ENCODE data around the gene GPR89B.
"Not testable (repeated sequence)": the region's sequence is repeated elsewhere in the genome, so short reads cannot be mapped to it uniquely, and the experiment has no call there.

The GPR89B gene

DNA sequence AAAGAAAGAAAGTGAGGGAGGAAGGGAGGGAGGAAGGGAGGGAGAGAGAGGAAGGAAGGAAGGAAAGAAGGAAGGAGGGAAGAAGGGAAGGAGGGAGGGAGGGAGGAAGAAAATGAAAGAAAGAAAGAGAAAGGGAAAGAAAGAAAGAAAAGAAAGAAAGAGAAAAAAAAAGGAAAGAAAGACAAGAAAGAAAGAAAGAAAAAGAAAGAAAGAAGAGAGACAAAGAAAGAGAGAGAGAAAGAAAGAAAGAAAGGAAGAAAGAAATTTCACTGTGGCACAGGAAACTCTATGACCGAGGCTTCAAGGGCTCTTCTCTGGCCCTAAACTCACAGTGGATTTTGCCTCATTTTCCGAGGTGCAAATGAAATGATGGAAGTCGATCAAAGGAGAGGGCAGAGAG is 104.0 kb downstream of the GPR89B start:
- not testable (repeated sequence) for H3K9me2 ChIP-seq (replicated peaks; ENCODE audit: low read depth, low read length); H3K9me3 ChIP-seq (ENCODE audit: insufficient read depth, low read depth, low read length); H3K36me3 ChIP-seq (ENCODE audit: insufficient read depth, low read length); H3K4me1 ChIP-seq (ENCODE audit: insufficient read depth, low read length, poor library complexity, severe bottlenecking); H3K4me3 ChIP-seq (ENCODE audit: low read length, poor library complexity, severe bottlenecking); H2AFZ ChIP-seq (ENCODE audit: low read length); H3K9ac ChIP-seq (ENCODE audit: low read depth, low read length, poor library complexity, severe bottlenecking); H3K79me2 ChIP-seq (ENCODE audit: insufficient read depth, low read length); H3F3A ChIP-seq (ENCODE audit: low read depth); H4K20me1 ChIP-seq (ENCODE audit: insufficient read depth, low read length, poor library complexity, severe bottlenecking); H3K4me2 ChIP-seq (ENCODE audit: low read depth, low read length, poor library complexity, severe bottlenecking); H3K27me3 ChIP-seq (ENCODE audit: insufficient read depth, low read length, poor library complexity, severe bottlenecking)

DNA sequence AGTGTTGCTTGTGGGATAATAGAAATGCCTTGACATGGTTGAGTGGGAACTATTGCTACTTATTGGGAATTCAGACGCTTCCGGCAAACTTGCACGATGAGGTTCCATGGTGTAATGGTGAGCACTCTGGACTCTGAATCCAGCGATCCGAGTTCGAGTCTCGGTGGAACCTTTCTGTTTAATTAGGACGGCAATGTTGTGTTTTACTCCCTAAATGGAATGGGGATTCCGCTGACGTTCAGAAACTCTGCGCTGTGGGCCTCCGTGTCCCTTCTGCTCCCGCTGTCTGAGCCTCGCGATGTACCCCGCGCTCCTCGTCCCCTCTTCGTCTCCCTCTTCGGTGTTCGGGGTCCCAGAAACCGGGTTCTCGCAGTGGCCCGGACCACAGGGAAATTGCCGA is 104.5 kb downstream of the GPR89B start:
- not testable (repeated sequence) for H3K4me2 ChIP-seq (ENCODE audit: low read depth, low read length, poor library complexity, severe bottlenecking); H3K27me3 ChIP-seq (ENCODE audit: insufficient read depth, low read length, poor library complexity, severe bottlenecking); H3K9me3 ChIP-seq (ENCODE audit: insufficient read depth, low read depth, low read length); H3K9ac ChIP-seq (ENCODE audit: low read depth, low read length, poor library complexity, severe bottlenecking); H3K4me1 ChIP-seq (ENCODE audit: insufficient read depth, low read length, poor library complexity, severe bottlenecking); H3K36me3 ChIP-seq (ENCODE audit: insufficient read depth, low read length); H2AFZ ChIP-seq (ENCODE audit: low read length); H4K20me1 ChIP-seq (ENCODE audit: insufficient read depth, low read length, poor library complexity, severe bottlenecking); H3K79me2 ChIP-seq (ENCODE audit: insufficient read depth, low read length); H3K9me2 ChIP-seq (replicated peaks; ENCODE audit: low read depth, low read length); H3F3A ChIP-seq (ENCODE audit: low read depth); H3K4me3 ChIP-seq (ENCODE audit: low read length, poor library complexity, severe bottlenecking)

- H3K4me1 ChIP-seq (ENCODE audit: insufficient read depth, low read length, poor library complexity, severe bottlenecking); H3K9ac ChIP-seq (ENCODE audit: low read depth, low read length, poor library complexity, severe bottlenecking); H3K4me2 ChIP-seq (ENCODE audit: low read depth, low read length, poor library complexity, severe bottlenecking); H3K36me3 ChIP-seq (ENCODE audit: insufficient read depth, low read length); H3K9me2 ChIP-seq (replicated peaks; ENCODE audit: low read depth, low read length); H3K4me3 ChIP-seq (ENCODE audit: low read length, poor library complexity, severe bottlenecking); H4K20me1 ChIP-seq (ENCODE audit: insufficient read depth, low read length, poor library complexity, severe bottlenecking); H2AFZ ChIP-seq (ENCODE audit: low read length); H3K27me3 ChIP-seq (ENCODE audit: insufficient read depth, low read length, poor library complexity, severe bottlenecking); H3K79me2 ChIP-seq (ENCODE audit: insufficient read depth, low read length); H3F3A ChIP-seq (ENCODE audit: low read depth); H3K9me3 ChIP-seq (ENCODE audit: insufficient read depth, low read depth, low read length): not testable (repeated sequence)
Observed at GRCh38 chr1:148033147-148033546, 104.9 kb downstream of the GPR89B start.

DNA sequence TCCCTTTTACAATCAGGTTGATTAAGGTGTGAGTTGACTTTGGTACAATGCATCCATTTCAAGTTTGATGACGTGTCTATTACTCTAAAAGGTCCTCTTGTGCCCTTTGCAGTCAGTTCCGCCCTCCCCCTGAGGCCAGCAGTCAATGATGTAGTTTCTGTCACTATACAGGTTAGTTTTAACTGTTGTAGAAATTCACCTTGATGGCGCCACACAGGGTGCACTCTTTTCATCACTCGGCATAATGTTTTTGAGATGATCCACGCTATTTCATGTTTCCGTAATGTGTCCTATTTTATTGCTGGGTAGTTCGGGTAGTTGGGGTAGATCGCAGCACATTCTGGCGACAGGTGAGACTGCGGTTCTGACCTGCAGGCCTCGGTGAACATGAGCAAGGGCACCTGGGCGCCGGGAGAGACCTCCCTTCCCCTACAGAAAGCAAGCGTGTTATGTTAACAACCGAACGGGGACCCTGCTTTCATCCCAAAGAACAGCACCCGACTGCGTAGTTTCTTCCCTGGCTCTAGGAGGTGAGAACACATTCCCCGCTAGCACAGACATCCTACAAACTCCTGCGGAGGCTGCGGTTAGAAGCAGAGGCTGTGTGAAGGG is 109.7 kb downstream of the GPR89B start:
- H3K9ac ChIP-seq (ENCODE audit: low read depth, low read length, poor library complexity, severe bottlenecking); H2AFZ ChIP-seq (ENCODE audit: low read length); H3K4me3 ChIP-seq (ENCODE audit: low read length, poor library complexity, severe bottlenecking): not testable (repeated sequence)

DNA sequence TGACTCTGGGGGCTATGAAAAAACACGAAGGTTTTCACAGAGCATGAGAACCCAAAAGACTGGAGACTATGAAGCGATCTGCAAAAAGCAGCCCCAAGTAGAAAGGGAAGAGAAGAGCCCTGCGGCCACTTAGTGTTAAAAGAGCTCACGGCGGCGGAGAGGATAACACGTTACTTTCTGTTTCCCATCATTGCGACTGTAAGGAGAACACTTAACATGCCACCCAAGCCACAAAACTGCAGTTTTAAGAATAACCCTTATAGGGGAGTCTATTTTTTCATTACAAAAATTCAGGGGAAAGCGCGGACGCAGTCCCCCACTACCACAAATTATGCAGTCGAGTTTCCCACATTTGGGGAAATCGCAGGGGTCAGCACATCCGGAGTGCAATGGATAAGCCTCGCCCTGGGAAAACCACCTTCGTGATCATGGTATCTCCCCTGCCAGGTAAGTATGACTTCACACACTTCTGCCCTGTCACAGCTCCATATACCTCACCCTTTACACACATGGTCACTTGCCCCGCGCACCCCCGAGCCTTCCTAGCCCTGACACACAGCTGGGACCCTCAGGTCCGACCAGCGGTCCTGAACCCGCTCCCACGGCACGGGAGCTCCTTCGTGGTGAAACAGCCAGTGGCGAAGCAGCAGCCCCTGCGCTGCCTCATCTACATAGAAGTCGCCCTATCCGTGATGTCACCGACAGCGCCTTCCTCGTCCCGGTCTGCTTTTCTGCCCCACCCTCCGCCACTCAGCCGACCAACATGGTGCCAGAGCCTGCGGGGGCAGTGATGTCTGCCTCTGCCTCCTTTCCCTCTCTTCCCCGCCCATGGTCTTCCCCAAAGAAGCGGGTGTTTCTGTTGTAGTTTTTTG is 110.5 kb downstream of the GPR89B start:
- not testable (repeated sequence) for H3K4me3 ChIP-seq (ENCODE audit: low read length, poor library complexity, severe bottlenecking); H3F3A ChIP-seq (ENCODE audit: low read depth); H3K9ac ChIP-seq (ENCODE audit: low read depth, low read length, poor library complexity, severe bottlenecking); H3K27me3 ChIP-seq (ENCODE audit: insufficient read depth, low read length, poor library complexity, severe bottlenecking); H2AFZ ChIP-seq (ENCODE audit: low read length); H3K4me1 ChIP-seq (ENCODE audit: insufficient read depth, low read length, poor library complexity, severe bottlenecking); H4K20me1 ChIP-seq (ENCODE audit: insufficient read depth, low read length, poor library complexity, severe bottlenecking); H3K4me2 ChIP-seq (ENCODE audit: low read depth, low read length, poor library complexity, severe bottlenecking); H3K9me3 ChIP-seq (ENCODE audit: insufficient read depth, low read depth, low read length); H3K36me3 ChIP-seq (ENCODE audit: insufficient read depth, low read length); H3K79me2 ChIP-seq (ENCODE audit: insufficient read depth, low read length); H3K9me2 ChIP-seq (replicated peaks; ENCODE audit: low read depth, low read length)

More for the DNA sequence above, 109.7 kb downstream of the GPR89B start:
- H3K4me2 ChIP-seq (ENCODE audit: low read depth, low read length, poor library complexity, severe bottlenecking); H3K9me3 ChIP-seq (ENCODE audit: insufficient read depth, low read depth, low read length); H3K27me3 ChIP-seq (ENCODE audit: insufficient read depth, low read length, poor library complexity, severe bottlenecking); H3K4me1 ChIP-seq (ENCODE audit: insufficient read depth, low read length, poor library complexity, severe bottlenecking); H3K79me2 ChIP-seq (ENCODE audit: insufficient read depth, low read length); H3F3A ChIP-seq (ENCODE audit: low read depth); H3K36me3 ChIP-seq (ENCODE audit: insufficient read depth, low read length); H3K9me2 ChIP-seq (replicated peaks; ENCODE audit: low read depth, low read length); H4K20me1 ChIP-seq (ENCODE audit: insufficient read depth, low read length, poor library complexity, severe bottlenecking): not testable (repeated sequence)

Measured in Loucy (cell line).